ENCODE data around the gene CARM1. TPM values are rescaled to one million over a fixed set of nuclear protein-coding genes. Genes with fewer than 3 reads are reported as not detected.

Gene CARM1
- total RNA-seq, 1 experiment from 2014 or later: 103 TPM

- TF ChIP-seq REST (IDR thresholded peaks at IDR 0.05; ENCODE audit: low read depth) (no peak), SIN3A (IDR thresholded peaks at IDR 0.05; ENCODE audit: low read depth) (no peak), SP1 (IDR thresholded peaks at IDR 0.05; ENCODE audit: low read depth) (peak; percentile 74), TCF7L2 (IDR thresholded peaks at IDR 0.05; ENCODE audit: borderline replicate concordance, extremely low read depth, insufficient read depth, insufficient read length) (no peak), CEBPB (IDR thresholded peaks at IDR 0.05; ENCODE audit: low read depth) (no peak), ATF3 (IDR thresholded peaks at IDR 0.05) (no peak), CBX3 (IDR thresholded peaks at IDR 0.05; ENCODE audit: low read depth) (no peak), POLR2AphosphoS5 (IDR thresholded peaks at IDR 0.05; ENCODE audit: low read depth, low read length) (peak; percentile 13), RAD21 (IDR thresholded peaks at IDR 0.05; ENCODE audit: low read depth) (peak; percentile 34), CTCF (IDR thresholded peaks at IDR 0.05 in 2 of 3, conservative IDR thresholded peaks at IDR 0.05 in 1 of 3; ENCODE audit: borderline replicate concordance in 1 of 3, insufficient read depth in 1 of 3, low read depth in 2 of 3, low read length in 2 of 3) (peak in 2 of 3 experiments; percentile 25 to 32; a peak in 5 of 6 replicates), EZH2phosphoT487 (IDR thresholded peaks at IDR 0.05; ENCODE audit: borderline replicate concordance) (no peak), EGR1 (IDR thresholded peaks at IDR 0.05; ENCODE audit: low read depth) (peak; percentile 92), POLR2A (IDR thresholded peaks at IDR 0.05; ENCODE audit: borderline replicate concordance, extremely low read depth, insufficient read depth, insufficient read length) (no peak), JUND (IDR thresholded peaks at IDR 0.05) (no peak), ZFX (IDR thresholded peaks at IDR 0.05) (peak; percentile 47; the same call in 1 of the 2 replicates), MAX (IDR thresholded peaks at IDR 0.05) (no peak)
Measured at GRCh38 chr19:10835754-10836478, 35.4 kb upstream of the CARM1 start, which contains the start of gene TMED1 (continued).
